CMK (cell line): Measurements from ENCODE around the gene FAM53A.
"Not testable (repeated sequence)": the region's sequence is repeated elsewhere in the genome, so short reads cannot be mapped to it uniquely, and the experiment has no call there.

Experiments
- DNase-seq: peaks from one replicate; pipeline ENCODE4 v3.0.0-alpha.2; 2010; ENCODE audit warnings: low read depth

FAM53A gene

GRCh38 chr4:1685235-1686150, 1.4 kb upstream of the FAM53A start:
- DNase-seq, result no peak

GRCh38 chr4:1684506-1685234, 557 bp upstream of the FAM53A start:
- peak; percentile 76 for DNase-seq

DNA sequence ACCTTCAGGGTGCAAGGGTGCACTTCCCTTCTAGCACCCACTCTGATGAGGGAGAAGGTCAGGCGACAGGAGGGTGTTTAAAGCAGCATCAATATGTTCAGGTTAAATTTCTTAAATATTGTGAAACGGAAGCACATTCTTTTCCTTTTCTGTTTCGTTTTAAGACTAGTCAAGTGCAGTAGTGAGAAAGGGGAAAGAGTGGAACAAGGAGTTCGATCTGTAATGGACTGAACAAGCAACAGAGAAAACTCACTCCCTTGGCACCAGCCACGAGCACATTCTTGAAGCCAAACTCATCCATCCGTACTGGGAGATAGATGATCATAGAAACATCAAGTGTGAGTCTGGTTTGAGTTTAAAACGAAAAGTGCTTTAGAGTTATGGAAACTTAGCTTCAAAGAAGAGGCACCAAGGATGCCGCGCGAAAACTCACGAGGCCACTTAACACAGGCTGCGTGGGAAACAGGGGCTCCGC, 815 bp downstream of the FAM53A start:
- DNase-seq, result no peak

DNA sequence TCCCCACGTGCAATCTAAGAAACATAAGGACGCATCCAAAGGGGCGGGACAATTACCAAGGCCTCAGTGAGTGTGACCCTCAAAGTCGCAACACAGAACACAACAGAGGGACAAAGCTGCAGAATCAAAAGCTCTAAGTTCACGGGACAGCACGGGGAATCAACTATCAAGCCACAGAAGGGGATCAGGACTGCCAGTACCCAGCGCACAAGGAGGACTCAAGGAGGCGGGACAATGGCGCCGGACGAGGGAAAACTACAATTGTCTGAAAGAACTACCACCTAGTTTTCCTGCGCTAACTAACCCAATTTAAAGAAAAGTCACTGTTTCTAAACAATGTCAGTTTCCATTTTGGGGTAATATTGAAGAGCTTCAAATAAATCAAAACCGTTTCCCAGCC, 1.3 kb downstream of the FAM53A start:
- no peak for DNase-seq

DNA sequence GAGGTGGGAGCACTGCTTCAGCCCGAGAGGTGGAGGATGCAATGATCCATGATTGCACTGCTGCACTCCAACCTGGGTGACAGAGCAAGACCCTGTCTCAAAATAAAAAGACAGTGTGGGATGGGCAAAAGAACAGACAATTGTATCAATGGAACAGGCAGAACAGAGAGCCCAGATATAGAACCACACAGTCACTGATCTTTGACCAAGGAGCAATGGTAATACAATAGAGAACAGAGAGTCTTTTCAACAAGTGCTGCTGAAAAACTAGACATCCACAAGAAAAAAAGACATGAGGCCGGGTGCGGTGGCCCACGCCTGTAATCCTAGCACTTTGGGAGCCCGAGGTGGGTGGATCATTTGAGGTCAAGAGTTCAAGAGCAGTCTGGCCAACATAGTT, 5.9 kb downstream of the FAM53A start:
- DNase-seq, result no peak

- no peak for DNase-seq
These were observed 7.2 kb downstream of the FAM53A start for GRCh38 chr4:1676605-1677525.

DNA sequence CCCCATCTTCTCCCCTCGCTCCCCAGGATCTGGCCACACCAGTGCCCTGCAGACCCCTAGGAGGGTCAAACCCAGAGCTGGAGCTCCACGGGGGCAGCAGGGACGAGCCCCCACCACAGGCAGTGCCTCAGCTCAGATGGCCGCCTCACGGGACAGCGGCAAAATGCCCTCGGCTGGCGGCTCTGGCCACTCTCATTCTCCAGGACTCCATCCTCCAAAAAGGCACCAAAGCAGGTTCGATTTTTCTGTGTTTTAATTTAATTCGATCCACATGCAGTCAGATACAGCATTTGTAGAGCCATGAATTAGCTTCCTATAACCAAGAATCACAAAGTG, 8.3 kb downstream of the FAM53A start:
- no peak for DNase-seq

DNA sequence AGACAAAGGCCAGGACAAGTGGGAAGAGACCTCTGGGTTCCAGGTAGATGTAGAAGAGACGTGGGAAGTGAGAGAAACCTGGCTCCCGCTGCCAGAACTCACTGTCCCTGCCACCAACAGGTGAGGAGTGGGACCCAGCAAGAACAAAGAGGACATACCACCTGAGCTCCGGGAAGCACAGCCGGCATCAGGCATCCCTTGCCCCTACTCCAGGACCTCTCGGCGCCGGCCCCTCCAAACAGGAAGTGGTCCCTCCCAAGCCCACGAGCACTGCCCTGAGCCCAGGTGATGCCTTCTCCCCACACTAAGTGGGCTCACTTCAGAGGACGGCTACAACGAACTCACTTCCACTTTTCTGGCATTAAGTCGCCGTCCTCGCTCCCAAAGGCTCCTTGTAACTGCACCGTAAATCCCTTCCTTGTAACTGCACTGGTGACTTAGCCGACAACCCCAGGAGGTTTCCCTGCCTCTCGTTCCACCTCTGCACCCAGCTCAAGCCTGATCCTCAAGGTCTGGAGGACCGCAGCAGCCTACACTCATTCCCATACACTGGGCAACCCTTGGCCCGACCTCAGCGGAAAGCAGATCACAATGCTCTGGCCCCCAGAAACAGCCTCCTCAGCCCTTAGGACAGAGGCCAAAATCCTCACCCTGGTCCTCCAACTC, 8.8 kb downstream of the FAM53A start:
- no peak for DNase-seq

DNA sequence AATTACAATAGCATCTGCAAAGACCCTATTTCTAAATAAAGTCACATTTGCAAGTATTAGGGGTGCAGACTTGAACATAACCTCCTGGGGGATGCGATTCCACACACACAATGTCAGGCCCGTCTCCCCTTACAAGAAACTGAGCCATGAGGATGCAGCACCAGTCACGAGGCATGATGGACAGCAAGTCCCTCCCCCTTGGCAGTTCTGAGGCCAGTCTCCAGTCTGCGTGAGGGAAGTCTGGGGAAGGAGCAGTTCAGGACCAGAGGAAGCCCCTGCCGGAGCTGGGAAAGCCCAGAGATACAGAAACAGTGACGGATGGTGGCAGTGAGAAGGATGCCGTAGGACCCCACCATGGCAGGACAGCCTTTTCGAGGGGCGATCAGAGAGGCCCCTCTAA, 9.4 kb downstream of the FAM53A start:
- no peak for DNase-seq

DNA sequence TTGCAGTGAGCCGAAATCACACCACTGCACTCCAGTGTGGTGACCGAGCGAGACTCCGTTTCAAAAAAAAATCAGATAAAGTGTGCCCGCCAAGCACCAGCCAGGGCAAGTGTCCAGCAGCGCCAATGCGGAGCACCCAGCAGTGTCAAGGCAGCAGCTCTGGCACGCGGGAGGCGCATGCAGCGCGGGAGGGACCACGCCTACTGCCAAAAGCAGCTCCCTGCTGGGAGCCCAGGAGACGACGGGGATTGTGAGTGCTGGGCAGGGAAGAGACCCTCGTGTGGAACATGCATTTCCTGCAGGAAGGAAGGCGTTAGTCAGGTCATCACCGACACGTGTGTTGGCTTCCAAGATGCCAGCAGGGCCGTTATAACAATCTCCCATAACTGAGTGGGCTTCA, 10.4 kb downstream of the FAM53A start:
- no peak for DNase-seq

GRCh38 chr4:1671011-1671410, 13.1 kb downstream of the FAM53A start:
- DNase-seq, result not testable (repeated sequence)

DNA sequence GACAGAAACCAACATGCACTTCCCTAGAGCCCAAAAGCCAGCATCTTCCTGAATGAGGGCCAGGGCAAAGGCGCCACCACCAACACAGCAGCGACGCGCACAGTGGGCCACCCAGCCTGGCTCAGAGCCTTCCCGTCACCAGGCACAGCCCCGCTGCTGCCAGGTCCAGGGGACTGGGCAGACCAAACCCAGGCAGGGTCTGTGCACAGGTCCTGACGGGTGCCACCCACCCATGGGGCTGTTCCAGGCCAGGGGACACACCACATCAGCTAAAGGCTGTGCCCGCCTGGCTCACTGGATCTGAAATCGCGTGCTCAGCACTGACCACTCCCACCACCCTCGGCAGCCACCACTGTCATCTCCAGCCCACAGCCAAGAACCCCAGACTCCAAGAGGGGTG, 13.8 kb downstream of the FAM53A start:
- DNase-seq, result no peak

DNA sequence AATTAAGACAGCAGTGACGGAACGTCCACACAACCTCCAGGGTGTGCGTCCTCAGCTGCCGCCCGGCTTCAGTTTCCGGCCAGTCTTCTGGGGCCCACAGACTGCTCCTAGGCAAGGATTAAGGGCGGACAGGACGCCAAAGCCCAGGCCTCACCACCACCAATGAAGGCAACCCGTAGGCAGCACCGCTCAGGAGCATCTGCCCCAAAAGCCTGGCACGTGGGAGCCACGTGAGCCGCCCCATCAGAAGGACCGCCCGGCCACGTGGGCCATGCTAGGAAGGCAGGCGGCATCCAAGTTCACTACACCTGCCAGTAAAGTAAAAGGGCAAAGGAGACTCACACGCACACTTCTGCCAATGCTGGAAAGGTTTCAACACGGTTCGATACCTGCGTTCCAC, 14.3 kb downstream of the FAM53A start:
- DNase-seq, result no peak

DNA sequence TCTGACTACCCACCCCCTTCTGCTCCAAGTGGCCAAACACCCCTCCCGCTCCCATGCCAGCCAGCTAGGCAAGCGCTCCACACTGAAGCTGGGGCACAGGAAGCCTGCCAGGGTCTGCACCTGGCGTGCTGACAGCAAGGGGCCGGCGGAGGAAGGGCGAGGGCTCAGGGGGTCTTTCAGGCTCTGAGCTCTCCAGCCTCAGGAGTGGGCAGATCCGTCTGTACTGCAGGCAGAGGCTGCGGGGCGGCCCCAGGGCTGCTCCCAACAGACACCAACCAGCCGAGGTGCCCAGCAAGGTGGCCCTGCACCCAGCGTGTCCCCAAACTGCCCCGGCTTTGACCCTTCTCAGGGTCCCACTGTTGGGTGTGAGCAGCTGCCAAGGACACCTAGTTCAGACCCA, 14.8 kb downstream of the FAM53A start:
- no peak for DNase-seq

DNA sequence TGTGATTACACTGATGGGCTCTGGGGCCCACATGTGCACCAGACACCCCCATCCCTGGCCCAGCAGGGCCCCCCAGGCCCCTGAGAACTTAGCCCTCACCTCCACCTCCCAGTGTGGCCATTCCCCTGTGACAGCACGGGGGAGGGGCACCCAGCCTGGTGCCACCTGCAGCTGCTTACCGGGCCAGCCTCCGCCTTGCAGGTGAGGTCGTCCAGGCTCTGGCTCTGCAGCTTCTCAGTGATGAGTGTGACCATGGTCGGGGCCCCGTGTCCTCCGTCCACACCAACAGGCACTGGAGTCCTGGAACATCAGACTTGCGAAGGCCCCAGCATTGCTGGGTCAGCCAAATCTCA, 15.6 kb downstream of the FAM53A start:
- DNase-seq, result no peak

- no peak for DNase-seq
These were observed 16.8 kb downstream of the FAM53A start for GRCh38 chr4:1667273-1667672.

DNA sequence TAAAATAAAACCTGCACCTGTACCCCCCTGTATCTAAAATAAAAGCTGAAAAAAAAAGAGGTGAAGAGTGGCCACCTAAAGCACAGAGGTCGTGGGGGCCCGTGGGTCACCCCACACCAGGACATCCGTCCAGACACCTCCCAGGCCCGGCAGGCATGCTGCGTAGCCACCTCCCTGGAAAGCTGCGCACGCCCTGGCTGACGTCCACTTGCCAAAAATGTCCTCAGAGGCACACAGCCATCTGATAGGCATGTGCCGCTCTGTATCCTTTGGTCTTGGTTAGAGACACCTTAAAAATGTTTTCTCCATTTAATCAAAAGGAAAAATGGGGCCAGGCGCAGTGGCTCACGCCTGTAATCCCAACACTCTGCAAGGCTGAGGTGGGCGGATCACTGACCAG, 17.7 kb downstream of the FAM53A start:
- no peak for DNase-seq

GRCh38 chr4:1664141-1664540, 20.0 kb downstream of the FAM53A start:
- no peak for DNase-seq

DNA sequence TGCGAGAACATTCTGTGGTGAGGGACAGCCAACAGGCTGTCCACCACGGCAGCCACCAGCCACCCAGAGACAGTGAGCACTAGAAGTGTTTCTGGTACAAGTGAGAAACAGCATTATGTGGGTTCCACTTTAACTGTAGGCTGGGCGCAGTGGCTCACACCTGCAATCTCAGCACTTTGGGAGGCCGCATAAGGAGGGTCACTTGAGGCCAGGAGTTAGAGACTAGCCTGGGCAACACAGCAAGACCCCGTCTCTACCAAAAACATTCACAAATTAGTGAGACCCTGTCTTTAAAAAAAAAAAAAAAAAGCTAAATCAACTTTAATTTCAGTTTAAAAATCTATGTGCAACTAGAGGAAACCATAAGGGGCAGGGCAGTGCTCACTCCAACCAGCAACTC, 20.6 kb downstream of the FAM53A start:
- DNase-seq, result no peak

DNA sequence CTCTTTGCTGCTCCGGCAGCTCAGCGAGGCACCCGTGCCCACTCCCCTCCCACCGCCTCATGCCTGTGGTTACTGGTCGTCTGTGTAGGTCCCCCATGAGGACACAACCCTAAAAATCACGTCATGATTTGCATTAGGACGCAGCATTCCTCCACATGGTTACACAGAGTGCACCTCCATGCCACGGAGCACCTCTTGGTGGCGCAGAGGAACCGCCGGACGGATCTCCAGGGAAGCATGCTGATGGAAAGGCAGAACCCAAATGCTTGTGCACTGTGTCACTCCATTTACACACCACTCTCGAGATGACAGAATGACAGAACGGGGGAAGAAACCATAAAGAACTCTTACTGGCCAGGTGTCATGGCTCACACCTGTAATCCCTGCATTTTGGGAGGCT, 22.4 kb downstream of the FAM53A start:
- no peak for DNase-seq

GRCh38 chr4:1660948-1661677, 23.0 kb downstream of the FAM53A start:
- no peak for DNase-seq
